Breast epithelium (tissue), 4 donors: ENCODE data around the gene F13A1. TPM values are rescaled to one million over a fixed set of nuclear protein-coding genes. Genes with fewer than 3 reads are reported as not detected.

ENCODE experiments used
- DNase-seq, 2 donors: peaks; one replicate each; pipeline ENCODE4 v3.0.0-alpha.2; 2019; ENCODE audit warnings: low spot score in 2 of 2
- H3K27ac ChIP-seq, 2 donors: fragments of 200-600 bp; sonication (generic) in 1 of 2; one replicate each; pipeline ENCODE4 v1.5.1; 2016 to 2019; ENCODE audit warnings: mild to moderate bottlenecking in 1 of 2
- H3K27me3 ChIP-seq, 2 donors: fragments of 200-600 bp; sonication (generic) in 1 of 2; one replicate each; pipeline versions ENCODE4 v1.5.1 to v1.6.0; 2017 to 2019; ENCODE audit warnings: control low read depth in 1 of 2, mild to moderate bottlenecking in 1 of 2
- H3K36me3 ChIP-seq: fragments of 200-600 bp; one replicate; pipeline ENCODE4 v1.5.1; 2019
- H3K4me1 ChIP-seq, 2 donors: fragments of 200-600 bp; sonication (generic); one replicate each; pipeline ENCODE4 v1.5.1; 2016 to 2019; ENCODE audit warnings: control low read depth in 1 of 2
- H3K4me3 ChIP-seq, 3 donors: fragments of 200-600 bp; sonication (generic); 1 replicate in 2 of 3; 2 replicates in 1 of 3; pipeline ENCODE4 v1.5.1; 2016 to 2019; ENCODE audit warnings: mild to moderate bottlenecking in 3 of 3, moderate library complexity in 2 of 3
- H3K9me3 ChIP-seq, 2 donors: fragments of 200-600 bp; sonication (generic) in 1 of 2; one replicate each; pipeline ENCODE4 v1.5.1; 2016 to 2019; ENCODE audit warnings: control low read depth in 1 of 2
- CTCF ChIP-seq, 3 donors: fragments of 450-650 bp; IDR thresholded peaks; one replicate each; pipeline ENCODE4 v1.5.1; 2016 to 2017; ENCODE audit warnings: antibody characterized with exemption in 3 of 3, mild to moderate bottlenecking in 3 of 3, moderate library complexity in 3 of 3
- POLR2A ChIP-seq: fragments of 450-650 bp; IDR thresholded peaks from one replicate; pipeline ENCODE4 v1.6.1; 2016; ENCODE audit warnings: antibody characterized with exemption, mild to moderate bottlenecking, moderate library complexity
- POLR2AphosphoS5 ChIP-seq, 3 donors: sonication (generic); formaldehyde crosslinking; IDR thresholded peaks; one replicate each; pipeline ENCODE4 v1.6.1; 2017; ENCODE audit warnings: antibody characterized with exemption in 3 of 3
- intact Hi-C: fragments of 100-400 bp; cut with DNase I; formaldehyde crosslinking; loops from one replicate; pipeline ENCODE4 v1.15.1; 2023; ENCODE audit warnings: low total_unique reads
- total RNA-seq, 3 donors: library from RNA; depleted of rRNA; stranded (reverse); fragments of >200 nt; gene quantifications; one replicate each; pipeline ENCODE4 v1.1.0, GENCODE V29; 2016

The F13A1 gene
- total RNA-seq, 3 donors from 2014 or later, result 45.6 to 357 (median 53.3) TPM

DNA sequence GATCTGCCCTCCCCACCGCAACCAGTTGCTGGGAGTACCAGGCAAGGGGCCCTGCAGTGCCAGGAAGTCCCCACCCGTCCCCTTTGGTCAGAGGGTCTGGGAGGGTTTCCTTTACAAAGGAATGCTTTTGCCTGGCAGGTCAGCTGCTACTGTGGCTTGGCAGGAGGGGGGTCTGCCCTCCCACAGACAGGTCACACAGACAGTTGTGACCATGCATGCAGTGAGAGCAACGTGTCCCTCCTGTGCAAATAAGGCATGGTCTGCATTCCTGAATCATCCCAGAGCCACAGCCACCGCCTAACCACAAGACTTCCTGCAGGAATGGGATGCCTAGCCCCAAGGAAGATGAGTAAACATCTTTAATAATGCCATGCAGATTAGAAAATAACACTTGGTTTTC is 439 bp upstream of the F13A1 start:
- no peaks in the 10 kb centered on the region for H3K36me3 ChIP-seq
- H3K27me3 ChIP-seq, result peaks cover 4 to 42% of the 10 kb centered on the region in 2 donors
- no peaks in the 10 kb centered on the region for H3K4me1 ChIP-seq
- H3K27ac ChIP-seq, result no peak overlapping the region
- intact Hi-C loops, result no loop called here
- no peaks in the 10 kb centered on the region for H3K9me3 ChIP-seq
- no peak for DNase-seq
- TF ChIP-seq POLR2A (no peak), CTCF (IDR thresholded peaks at IDR 0.05) (no peak)
- H3K4me3 ChIP-seq, result peak overlapping the region; percentile 25 to 51 (median 41)

DNA sequence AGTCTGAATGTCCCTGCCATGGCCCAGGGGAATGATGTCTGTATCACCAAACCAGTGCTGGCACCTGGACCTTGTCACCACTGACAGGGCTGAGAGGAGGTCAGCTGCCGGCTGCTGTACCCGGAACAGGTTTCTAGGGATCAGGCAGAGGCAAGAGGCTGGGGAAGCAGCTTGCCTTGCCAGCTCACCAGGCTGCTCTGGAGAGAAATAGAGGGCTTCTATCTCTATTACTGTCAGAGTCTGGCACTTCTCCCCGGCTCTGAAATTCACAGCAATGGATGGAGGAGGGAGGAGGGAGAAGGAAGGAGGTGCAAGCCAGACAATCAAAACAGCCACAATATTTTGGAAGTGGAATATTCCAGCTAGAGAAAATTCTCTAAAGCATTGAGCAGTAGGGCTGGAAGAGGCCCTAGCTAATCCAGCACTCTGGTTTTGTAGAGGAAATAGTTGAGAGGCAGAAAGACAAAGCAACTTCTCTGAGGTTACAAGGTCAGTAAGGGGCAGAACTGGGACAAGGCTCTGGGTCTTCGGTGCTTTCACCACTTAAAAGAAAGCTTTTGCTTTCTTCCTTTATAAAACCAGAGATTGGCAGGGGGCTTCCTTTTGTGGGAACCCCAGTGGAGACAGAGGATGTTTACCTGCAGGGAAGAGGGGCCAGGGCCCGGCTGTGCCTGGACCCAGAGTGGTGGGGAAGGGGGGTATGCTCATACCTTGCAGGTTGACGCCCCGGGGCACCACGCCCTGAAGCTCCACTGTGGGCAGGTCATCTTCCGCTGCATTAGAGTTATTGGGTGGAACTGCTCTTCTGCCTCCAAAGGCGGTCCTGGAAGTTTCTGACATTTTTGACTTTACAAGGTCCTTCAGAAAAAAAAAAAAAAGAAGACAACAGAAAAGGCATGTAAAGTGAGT is 2.4 kb downstream of the F13A1 start:
- DNase-seq, result no peak
- TF ChIP-seq POLR2A (no peak), CTCF (IDR thresholded peaks at IDR 0.05) (no peak), POLR2AphosphoS5 (IDR thresholded peaks at IDR 0.05) (no peak)
- H3K4me1 ChIP-seq, result no peaks in the 10 kb centered on the region
- no peaks in the 10 kb centered on the region for H3K9me3 ChIP-seq
- intact Hi-C loops, result no loop called here
- H3K4me3 ChIP-seq, result peak overlapping the region in 1 of 3 donors; percentile 41
- H3K36me3 ChIP-seq, result no peaks in the 10 kb centered on the region
- H3K27me3 ChIP-seq, result peaks cover 4 to 40% of the 10 kb centered on the region in 2 donors
- no peak overlapping the region for H3K27ac ChIP-seq

- intact Hi-C loops, result no loop called here
- DNase-seq, result no peak
- peak overlapping the region in 1 of 3 donors; percentile 41 for H3K4me3 ChIP-seq
- H3K27me3 ChIP-seq, result peaks cover 4 to 33% of the 10 kb centered on the region in 2 donors
- no peaks in the 10 kb centered on the region for H3K36me3 ChIP-seq
- no peak for TF ChIP-seq CTCF (IDR thresholded peaks at IDR 0.05)
- no peak for TF ChIP-seq POLR2AphosphoS5 (IDR thresholded peaks at IDR 0.05)
- TF ChIP-seq POLR2A, result no peak
- H3K4me1 ChIP-seq, result no peaks in the 10 kb centered on the region
- H3K9me3 ChIP-seq, result no peaks in the 10 kb centered on the region
- no peak overlapping the region for H3K27ac ChIP-seq
Observed at GRCh38 chr6:6317386-6317785, 3.1 kb downstream of the F13A1 start.

DNA sequence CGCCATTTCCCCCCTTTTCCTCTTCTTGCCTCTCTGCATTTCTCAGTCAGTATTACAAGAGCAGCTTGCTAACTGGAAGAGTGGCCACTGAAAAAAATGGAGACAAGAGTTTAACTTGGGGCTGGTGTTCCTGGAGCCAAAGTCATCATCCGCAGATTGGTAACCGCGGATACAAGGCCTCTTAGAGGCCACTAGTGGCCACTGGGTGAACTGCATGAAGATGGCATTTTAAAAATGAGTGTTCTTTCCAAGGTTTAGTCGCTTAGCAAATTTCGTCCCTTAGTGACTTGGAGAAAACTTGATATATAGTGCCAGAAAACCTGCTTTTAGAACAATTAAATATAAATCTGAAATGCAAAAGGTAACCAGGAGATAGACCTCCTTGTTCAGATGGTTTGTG is 4.8 kb downstream of the F13A1 start:
- DNase-seq, result peak in 1 of 2 donors; percentile 19
- H3K27ac ChIP-seq, result no peak overlapping the region
- H3K4me3 ChIP-seq, result no peak overlapping the region
- intact Hi-C loops, result no loop called here
- peak; percentile 47 to 63 (median 51) for TF ChIP-seq CTCF (IDR thresholded peaks at IDR 0.05)
- no peak for TF ChIP-seq POLR2A
- no peaks in the 10 kb centered on the region for H3K4me1 ChIP-seq
- no peaks in the 10 kb centered on the region for H3K36me3 ChIP-seq
- no peaks in the 10 kb centered on the region for H3K9me3 ChIP-seq
- H3K27me3 ChIP-seq, result peaks cover 4 to 27% of the 10 kb centered on the region in 2 donors

GRCh38 chr6:6314596-6314995 is 5.9 kb downstream of the F13A1 start:
- no peak for DNase-seq
- no peak overlapping the region for H3K4me3 ChIP-seq
- TF ChIP-seq CTCF (IDR thresholded peaks at IDR 0.05), result no peak
- no peak for TF ChIP-seq POLR2A
- TF ChIP-seq POLR2AphosphoS5 (IDR thresholded peaks at IDR 0.05), result no peak
- no peaks in the 10 kb centered on the region for H3K36me3 ChIP-seq
- H3K9me3 ChIP-seq, result no peaks in the 10 kb centered on the region
- no peaks in the 10 kb centered on the region for H3K4me1 ChIP-seq
- intact Hi-C loops, result no loop called here
- no peak overlapping the region for H3K27ac ChIP-seq
- H3K27me3 ChIP-seq, result peaks cover 0 to 16% of the 10 kb centered on the region in 2 donors
